ENCODE measurements around the gene RNF115.

DNA sequence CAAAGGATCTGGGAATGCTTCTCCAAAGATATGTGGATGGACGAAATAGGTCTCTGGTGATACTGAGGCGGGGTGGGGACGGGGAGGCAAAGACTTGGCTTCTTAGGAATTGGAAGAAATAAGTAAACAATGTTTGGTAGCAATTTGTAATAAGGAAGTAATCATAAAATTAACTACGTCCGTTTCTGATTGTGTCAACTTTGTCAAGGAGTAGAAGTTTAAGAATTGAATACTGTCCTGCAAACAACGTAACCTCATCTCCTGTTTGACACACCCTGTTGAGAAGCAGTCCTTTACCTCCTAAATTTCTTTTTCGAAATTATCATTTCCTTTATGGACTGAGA lies 576 bp upstream of the RNF115 start:
- TF ChIP-seq, protein P1, sequence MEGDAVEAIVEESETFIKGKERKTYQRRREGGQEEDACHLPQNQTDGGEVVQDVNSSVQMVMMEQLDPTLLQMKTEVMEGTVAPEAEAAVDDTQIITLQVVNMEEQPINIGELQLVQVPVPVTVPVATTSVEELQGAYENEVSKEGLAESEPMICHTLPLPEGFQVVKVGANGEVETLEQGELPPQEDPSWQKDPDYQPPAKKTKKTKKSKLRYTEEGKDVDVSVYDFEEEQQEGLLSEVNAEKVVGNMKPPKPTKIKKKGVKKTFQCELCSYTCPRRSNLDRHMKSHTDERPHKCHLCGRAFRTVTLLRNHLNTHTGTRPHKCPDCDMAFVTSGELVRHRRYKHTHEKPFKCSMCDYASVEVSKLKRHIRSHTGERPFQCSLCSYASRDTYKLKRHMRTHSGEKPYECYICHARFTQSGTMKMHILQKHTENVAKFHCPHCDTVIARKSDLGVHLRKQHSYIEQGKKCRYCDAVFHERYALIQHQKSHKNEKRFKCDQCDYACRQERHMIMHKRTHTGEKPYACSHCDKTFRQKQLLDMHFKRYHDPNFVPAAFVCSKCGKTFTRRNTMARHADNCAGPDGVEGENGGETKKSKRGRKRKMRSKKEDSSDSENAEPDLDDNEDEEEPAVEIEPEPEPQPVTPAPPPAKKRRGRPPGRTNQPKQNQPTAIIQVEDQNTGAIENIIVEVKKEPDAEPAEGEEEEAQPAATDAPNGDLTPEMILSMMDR (IDR thresholded peaks at IDR 0.05): no peak
- no peak for TF ChIP-seq POLR2A (IDR thresholded peaks at IDR 0.05)
